CD4-positive, CD25-positive, alpha-beta regulatory T cell (primary cell): ENCODE results near the gene ZNF23. TPM values are rescaled to one million over a fixed set of nuclear protein-coding genes. Genes with fewer than 3 reads are reported as not detected.

Source experiments
- ATAC-seq, 2 donors: fragments of 150-1000 bp; cut with Tn5 transposase; one replicate each; pipeline ENCODE4 v1.10.0; 2021; ENCODE audit warnings: low read depth in 2 of 2, moderate number of reproducible peaks in 2 of 2, moderate library complexity in 1 of 2
- DNase-seq, 3 donors: peaks; one replicate each; pipeline versions ENCODE4 v3.0.0 to v3.0.0-alpha.2; 2012 to 2022; ENCODE audit warnings: mixed read lengths in 1 of 3
- H3K27ac ChIP-seq: one replicate; pipeline ENCODE4 v1.7.0; 2013; ENCODE audit warnings: mild to moderate bottlenecking, low read length; ENCODE audit not compliant: insufficient read depth, poor library complexity, severe bottlenecking
- H3K27me3 ChIP-seq: one replicate; pipeline ENCODE4 v1.7.0; 2013; ENCODE audit warnings: low read length; ENCODE audit not compliant: control insufficient read depth, insufficient read depth
- H3K36me3 ChIP-seq: one replicate; pipeline ENCODE4 v1.7.0; 2013; ENCODE audit warnings: mild to moderate bottlenecking, low read length, moderate library complexity; ENCODE audit not compliant: control insufficient read depth, insufficient read depth
- H3K4me1 ChIP-seq: 2 replicates; pipeline ENCODE4 v1.7.0; 2013; ENCODE audit warnings: mild to moderate bottlenecking, low read length; ENCODE audit not compliant: insufficient read depth, control insufficient read depth, poor library complexity, severe bottlenecking
- H3K4me3 ChIP-seq: one replicate; pipeline ENCODE4 v1.7.0; 2013; ENCODE audit warnings: low read depth, mild to moderate bottlenecking, low read length, moderate library complexity
- H3K9me3 ChIP-seq, 2 experiments: 1 replicate in 1 of 2; 2 replicates in 1 of 2; pipeline ENCODE4 v1.7.0; 2013; ENCODE audit warnings: low read length in 2 of 2, mild to moderate bottlenecking in 1 of 2, moderate library complexity in 1 of 2; ENCODE audit not compliant: control insufficient read depth in 2 of 2
- H3K27ac Mint-ChIP-seq, 3 donors: one replicate each; pipeline ENCODE4 v1.8.0; 2020 to 2022; ENCODE audit warnings: mild to moderate bottlenecking in 3 of 3, mixed read lengths in 3 of 3, moderate library complexity in 2 of 3
- H3K27me3 Mint-ChIP-seq: one replicate; pipeline ENCODE4 v1.8.0; 2022; ENCODE audit warnings: mild to moderate bottlenecking, mixed read lengths
- H3K36me3 Mint-ChIP-seq: one replicate; pipeline ENCODE4 v1.8.0; 2020; ENCODE audit warnings: mixed read lengths
- H3K4me1 Mint-ChIP-seq, 4 donors: one replicate each; pipeline ENCODE4 v1.8.0; 2020 to 2022; ENCODE audit warnings: mixed read lengths in 4 of 4, mild to moderate bottlenecking in 1 of 4
- H3K4me3 Mint-ChIP-seq, 4 donors: one replicate each; pipeline ENCODE4 v1.8.0; 2020 to 2022; ENCODE audit warnings: mild to moderate bottlenecking in 4 of 4, mixed read lengths in 4 of 4, moderate library complexity in 3 of 4
- H3K9me3 Mint-ChIP-seq, 7 donors: one replicate each; pipeline ENCODE4 v1.8.0; 2020 to 2022; ENCODE audit warnings: mixed read lengths in 7 of 7, mild to moderate bottlenecking in 3 of 7, moderate library complexity in 2 of 7
- polyA plus RNA-seq, 4 donors: library from polyadenylated mRNA; unstranded; fragments of 300-500 nt; fragmentation: Illumina TruSeq; gene quantifications; one replicate each; pipeline ENCODE4 v1.2.3, GENCODE V29; 2021
- total RNA-seq: library from RNA; stranded (reverse); gene quantifications from one replicate; pipeline ENCODE4 v1.2.3, GENCODE V29; 2022

The ZNF23 gene
- total and polyA plus RNA-seq, 5 donors from 2014 or later = 4.0 to 6.2 (median 5.6) TPM

GRCh38 chr16:71443714-71444113 is 18.3 kb downstream of the ZNF23 start:
- Histone ChIP-seq H3K4me1 (no peaks in the 10 kb centered on the region), H3K36me3 (peaks cover under 1% of the 10 kb centered on the region), H3K4me3 (no peak overlapping the region), H3K27ac (no peak overlapping the region), H3K27me3 (no peaks in the 10 kb centered on the region), H3K9me3 (peaks cover 32 to 60% of the 10 kb centered on the region in 2 experiments)
- Mint-ChIP-seq H3K27me3 (peaks cover 5% of the 10 kb centered on the region), H3K4me3 (peak overlapping the region in 2 of 4 donors; percentile 19 to 65), H3K4me1 (no peaks in the 10 kb centered on the region), H3K27ac (no peak overlapping the region), H3K9me3 (peaks cover 0 to 29% (median 15%) of the 10 kb centered on the region in 7 donors), H3K36me3 (peaks cover under 1% of the 10 kb centered on the region)
- DNase-seq = no peak
- ATAC-seq = no peak

DNA sequence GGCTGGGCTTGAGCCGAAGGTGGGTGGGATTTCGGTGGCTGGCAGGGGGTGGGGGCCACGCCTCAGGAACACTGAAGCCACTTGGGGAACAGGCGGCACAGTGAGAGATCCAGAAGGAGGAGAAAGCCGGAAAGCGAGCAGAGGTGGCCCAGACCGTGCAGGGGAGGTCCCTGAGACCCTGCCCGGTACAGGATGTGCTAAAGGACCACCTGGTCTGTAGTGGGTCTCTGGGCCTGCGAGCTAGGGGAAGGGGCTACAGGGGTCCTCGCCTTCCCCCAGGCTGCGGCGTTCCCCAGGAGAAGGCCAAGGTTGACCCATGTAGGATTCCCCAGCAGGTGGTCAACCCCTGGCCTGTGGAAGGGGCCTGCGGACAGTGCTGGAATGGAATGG is 20.0 kb downstream of the ZNF23 start, which contains the start of gene TLE7:
TLE7 (minus strand) TSS at position 4 of the 390 bp plus-strand sequence. CDS start 8,730 bp downstream, outside the sequence.
- Mint-ChIP-seq H3K27me3 (peaks cover 11% of the 10 kb centered on the region), H3K36me3 (no peaks in the 10 kb centered on the region), H3K4me3 (no peak within 1 kb of the TSS), H3K27ac (no peak within 1 kb of the TSS), H3K4me1 (no peaks in the 10 kb centered on the region), H3K9me3 (peaks cover 0 to 17% (median 11%) of the 10 kb centered on the region in 7 donors)
- no peak for ATAC-seq
- DNase-seq = no peak
- Histone ChIP-seq H3K27ac (no peak within 1 kb of the TSS), H3K27me3 (no peaks in the 10 kb centered on the region), H3K36me3 (no peaks in the 10 kb centered on the region), H3K4me3 (no peak within 1 kb of the TSS), H3K4me1 (no peaks in the 10 kb centered on the region), H3K9me3 (peaks cover 17 to 43% of the 10 kb centered on the region in 2 experiments)

DNA sequence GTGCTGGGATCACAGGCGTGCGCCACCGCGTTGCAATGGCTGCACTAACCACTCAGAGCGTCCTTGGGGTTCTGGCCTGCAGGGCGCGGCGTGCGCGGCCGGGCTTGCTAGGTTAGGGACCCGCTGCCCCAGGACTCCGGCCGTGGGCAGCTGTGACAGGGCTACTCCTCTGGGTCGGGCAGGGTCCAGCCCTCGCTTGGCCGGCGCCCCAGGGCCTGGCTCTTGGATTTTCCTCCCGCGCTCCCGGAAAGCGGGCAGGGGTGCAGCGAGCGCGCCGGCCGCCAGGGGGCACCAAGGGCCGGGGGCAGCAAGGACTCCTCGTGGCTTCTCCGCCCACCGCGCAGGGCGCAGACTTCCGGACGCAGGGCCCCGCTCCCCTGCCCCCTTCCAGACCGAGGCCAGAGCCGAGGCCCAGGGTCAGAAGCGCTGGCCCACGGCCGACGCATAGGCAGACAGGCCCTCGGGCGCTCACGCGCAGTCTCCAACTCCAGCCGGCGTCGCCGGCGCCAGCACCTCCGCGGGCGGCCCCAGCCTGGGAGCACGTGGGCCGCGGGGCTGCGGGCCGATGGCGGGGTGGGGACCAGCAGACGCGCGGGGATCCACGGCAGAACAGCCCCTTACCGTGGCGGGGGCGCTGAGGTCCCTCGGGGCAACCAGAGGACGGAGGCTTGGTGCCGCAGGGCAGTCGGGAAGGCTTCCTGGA is 20.5 kb downstream of the ZNF23 start:
- ATAC-seq = no peak
- H3K4me3 Mint-ChIP-seq = no peak overlapping the region

GRCh38 chr16:71440669-71441347 is 21.2 kb downstream of the ZNF23 start:
- peaks cover 0 to 15% (median 9%) of the 10 kb centered on the region in 7 donors for H3K9me3 Mint-ChIP-seq
- no peak for ATAC-seq
- H3K4me3 Mint-ChIP-seq = no peak overlapping the region
- peaks cover 15% of the 10 kb centered on the region for H3K27me3 Mint-ChIP-seq
- no peak overlapping the region for H3K27ac Mint-ChIP-seq
- H3K36me3 Mint-ChIP-seq = no peaks in the 10 kb centered on the region
- H3K4me3 ChIP-seq = no peak overlapping the region
- no peaks in the 10 kb centered on the region for H3K4me1 ChIP-seq
- no peak overlapping the region for H3K27ac ChIP-seq
- H3K27me3 ChIP-seq = no peaks in the 10 kb centered on the region
- H3K36me3 ChIP-seq = no peaks in the 10 kb centered on the region
- H3K9me3 ChIP-seq = peaks cover 10 to 31% of the 10 kb centered on the region in 2 experiments
- no peaks in the 10 kb centered on the region for H3K4me1 Mint-ChIP-seq
- peak in 1 of 3 donors; percentile 7 for DNase-seq

More for the DNA sequence above, 20.5 kb downstream of the ZNF23 start:
- peaks cover 13% of the 10 kb centered on the region for H3K27me3 Mint-ChIP-seq
- H3K9me3 ChIP-seq = peaks cover 11 to 38% of the 10 kb centered on the region in 2 experiments
- no peaks in the 10 kb centered on the region for H3K4me1 ChIP-seq
- no peak overlapping the region for H3K27ac ChIP-seq
- H3K36me3 Mint-ChIP-seq = no peaks in the 10 kb centered on the region
- no peaks in the 10 kb centered on the region for H3K36me3 ChIP-seq
- H3K4me1 Mint-ChIP-seq = no peaks in the 10 kb centered on the region
- no peak overlapping the region for H3K27ac Mint-ChIP-seq
- no peak for DNase-seq
- H3K9me3 Mint-ChIP-seq = peaks cover 0 to 17% (median 10%) of the 10 kb centered on the region in 7 donors
- H3K4me3 ChIP-seq = no peak overlapping the region
- no peaks in the 10 kb centered on the region for H3K27me3 ChIP-seq

GRCh38 chr16:71439523-71439922 is 22.5 kb downstream of the ZNF23 start:
- H3K4me1 ChIP-seq = no peaks in the 10 kb centered on the region
- H3K9me3 Mint-ChIP-seq = peaks cover 0 to 10% (median 6%) of the 10 kb centered on the region in 7 donors
- H3K9me3 ChIP-seq = peaks cover 2 to 19% of the 10 kb centered on the region in 2 experiments
- no peak overlapping the region for H3K27ac ChIP-seq
- no peak overlapping the region for H3K4me3 ChIP-seq
- no peaks in the 10 kb centered on the region for H3K4me1 Mint-ChIP-seq
- no peak overlapping the region for H3K4me3 Mint-ChIP-seq
- ATAC-seq (no peak), DNase-seq (no peak)
- H3K27ac Mint-ChIP-seq = no peak overlapping the region
- no peaks in the 10 kb centered on the region for H3K36me3 ChIP-seq
- H3K36me3 Mint-ChIP-seq = no peaks in the 10 kb centered on the region
- H3K27me3 Mint-ChIP-seq = peaks cover 15% of the 10 kb centered on the region
- no peaks in the 10 kb centered on the region for H3K27me3 ChIP-seq

DNA sequence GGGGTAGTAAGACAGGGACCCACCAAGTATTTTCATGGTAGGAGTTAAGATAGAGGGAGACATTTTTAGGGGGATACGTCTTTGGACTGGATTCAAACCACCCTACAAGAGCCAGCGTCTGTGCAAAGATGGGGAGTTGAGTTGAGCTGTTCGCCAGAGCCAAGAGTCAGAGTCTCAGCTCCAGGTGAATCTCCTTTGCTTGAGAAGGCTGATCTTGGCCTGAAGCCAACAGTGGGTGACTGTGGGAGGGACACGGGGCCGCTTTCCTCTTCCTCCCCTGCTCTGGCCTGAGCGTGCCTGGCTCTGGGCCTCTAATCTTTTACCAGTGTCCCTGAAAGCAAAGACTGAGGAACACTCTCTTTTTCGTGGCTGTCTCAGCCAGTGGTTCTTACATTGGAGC is 25.6 kb downstream of the ZNF23 start:
- peaks cover 0 to 10% (median 0%) of the 10 kb centered on the region in 7 donors for H3K9me3 Mint-ChIP-seq
- no peak overlapping the region for H3K27ac Mint-ChIP-seq
- ATAC-seq = no peak

DNA sequence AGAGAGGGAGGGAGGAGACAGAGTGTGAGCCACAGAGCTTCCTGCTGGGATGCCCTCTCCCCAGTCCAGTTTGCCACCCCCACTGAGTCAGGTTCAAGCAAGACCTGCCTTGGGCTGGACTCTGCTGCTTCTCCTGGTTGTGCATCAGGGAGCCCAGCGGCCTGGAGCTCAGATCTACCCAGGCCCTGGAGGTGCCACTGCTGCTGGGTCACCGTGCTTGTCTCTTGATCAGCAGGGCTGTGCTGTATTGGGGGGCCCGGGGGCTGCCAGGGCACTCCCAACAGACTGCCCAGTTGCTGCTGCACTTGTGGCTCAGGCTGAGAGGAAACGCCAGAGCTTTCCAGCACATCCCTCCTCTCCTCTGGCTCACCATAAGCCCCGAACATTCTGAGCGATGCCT is 29.1 kb downstream of the ZNF23 start:
- no peaks in the 10 kb centered on the region for H3K36me3 Mint-ChIP-seq
- Histone ChIP-seq H3K4me1 (no peaks in the 10 kb centered on the region), H3K36me3 (no peaks in the 10 kb centered on the region), H3K4me3 (no peak overlapping the region), H3K9me3 (no peaks in the 10 kb centered on the region), H3K27me3 (peaks cover 3% of the 10 kb centered on the region), H3K27ac (no peak overlapping the region)
- no peak overlapping the region for H3K4me3 Mint-ChIP-seq
- peaks cover 24% of the 10 kb centered on the region for H3K27me3 Mint-ChIP-seq
- no peak for ATAC-seq
- no peak for DNase-seq
- no peaks in the 10 kb centered on the region for H3K4me1 Mint-ChIP-seq
- no peak overlapping the region for H3K27ac Mint-ChIP-seq
- peaks cover 0 to 2% (median 0%) of the 10 kb centered on the region in 7 donors for H3K9me3 Mint-ChIP-seq

More for the DNA sequence above, 25.6 kb downstream of the ZNF23 start:
- Histone ChIP-seq H3K27ac (no peak overlapping the region), H3K27me3 (no peaks in the 10 kb centered on the region), H3K4me1 (no peaks in the 10 kb centered on the region), H3K36me3 (no peaks in the 10 kb centered on the region), H3K9me3 (no peaks in the 10 kb centered on the region), H3K4me3 (no peak overlapping the region)
- Mint-ChIP-seq H3K27me3 (peaks cover 15% of the 10 kb centered on the region), H3K4me3 (no peak overlapping the region), H3K4me1 (no peaks in the 10 kb centered on the region), H3K36me3 (no peaks in the 10 kb centered on the region)
- DNase-seq = no peak
